GM18505 (cell line): ENCODE data around the gene ZNF148.

Experiments used
- ATAC-seq: cut with Tn5 transposase; IDR thresholded peaks from one replicate; pipeline ENCODE4 v1.9.1; 2021; ENCODE audit not compliant: unreplicated experiment
- POLR2A ChIP-seq: IDR thresholded peaks from 4 replicates; pipeline ENCODE4 v1.6.1; 2011; ENCODE audit warnings: borderline replicate concordance; ENCODE audit not compliant: insufficient read depth, insufficient read length; ENCODE audit errors: extremely low read depth

ZNF148 gene

GRCh38 chr3:125207507-125207906, 167.6 kb downstream of the ZNF148 start:
- no peak for TF ChIP-seq POLR2A
- no peak for ATAC-seq

GRCh38 chr3:125206934-125207333, 168.2 kb downstream of the ZNF148 start:
- TF ChIP-seq POLR2A: no peak
- ATAC-seq: no peak

- no peak for ATAC-seq
- no peak for TF ChIP-seq POLR2A
Measured at GRCh38 chr3:125203731-125204130, 171.4 kb downstream of the ZNF148 start.

GRCh38 chr3:125202197-125202596, 172.9 kb downstream of the ZNF148 start:
- no peak for TF ChIP-seq POLR2A
- no peak for ATAC-seq

GRCh38 chr3:125200731-125201139, 174.4 kb downstream of the ZNF148 start:
- ATAC-seq: peak; percentile 71
- TF ChIP-seq POLR2A: no peak

- no peak for TF ChIP-seq POLR2A
- no peak for ATAC-seq
Measured at GRCh38 chr3:125194849-125195601, 180.1 kb downstream of the ZNF148 start.

GRCh38 chr3:125194061-125194848, 180.9 kb downstream of the ZNF148 start:
- no peak for ATAC-seq
- TF ChIP-seq POLR2A: no peak

- ATAC-seq: peak; percentile 66
- TF ChIP-seq POLR2A: no peak
Measured at GRCh38 chr3:125192190-125193035, 182.7 kb downstream of the ZNF148 start.

- TF ChIP-seq POLR2A: no peak
- no peak for ATAC-seq
Measured at GRCh38 chr3:125191730-125192129, 183.4 kb downstream of the ZNF148 start.

GRCh38 chr3:125191256-125191655, 183.9 kb downstream of the ZNF148 start:
- no peak for TF ChIP-seq POLR2A

GRCh38 chr3:125190786-125191185, 184.3 kb downstream of the ZNF148 start:
- no peak for TF ChIP-seq POLR2A
- ATAC-seq: no peak

More at GRCh38 chr3:125191256-125191655, 183.9 kb downstream of the ZNF148 start:
- no peak for ATAC-seq

GRCh38 chr3:125189378-125190165, 185.6 kb downstream of the ZNF148 start:
- no peak for TF ChIP-seq POLR2A
- no peak for ATAC-seq
